ENCODE results near the gene TTLL8.

Gene TTLL8

GRCh38 chr22:50039669-50040443, 18.2 kb downstream of the TTLL8 start:
- no peak for DNase-seq

GRCh38 chr22:50035976-50036724, 21.9 kb downstream of the TTLL8 start:
- no peak for DNase-seq

- DNase-seq = no peak
These were observed 22.8 kb downstream of the TTLL8 start for GRCh38 chr22:50035131-50035881.

GRCh38 chr22:50034126-50035081, 23.7 kb downstream of the TTLL8 start:
- DNase-seq = no peak

GRCh38 chr22:50032941-50033601, 25.0 kb downstream of the TTLL8 start:
- DNase-seq = no peak

- DNase-seq = no peak
These were observed 25.8 kb downstream of the TTLL8 start for GRCh38 chr22:50032109-50032871.

GRCh38 chr22:50031189-50032091, 26.7 kb downstream of the TTLL8 start:
- DNase-seq = no peak

GRCh38 chr22:50030297-50031188, 27.6 kb downstream of the TTLL8 start:
- DNase-seq = peak; percentile 84

- DNase-seq = no peak
These were observed 30.2 kb downstream of the TTLL8 start for GRCh38 chr22:50027639-50028537.

GRCh38 chr22:50025993-50026392, 32.1 kb downstream of the TTLL8 start:
- no peak for DNase-seq

GRCh38 chr22:50022171-50022819, 35.8 kb downstream of the TTLL8 start:
- no peak for DNase-seq

GRCh38 chr22:50020606-50021005, 37.5 kb downstream of the TTLL8 start:
- no peak for DNase-seq

GRCh38 chr22:50019316-50019715, 38.8 kb downstream of the TTLL8 start:
- DNase-seq = no peak

- DNase-seq = no peak
These were observed 39.4 kb downstream of the TTLL8 start for GRCh38 chr22:50018608-50019285.

GRCh38 chr22:50017701-50018224, 40.3 kb downstream of the TTLL8 start:
- DNase-seq = no peak

- no peak for DNase-seq
These were observed 41.0 kb downstream of the TTLL8 start for GRCh38 chr22:50016988-50017700.
